MCF 10A (cell line): ENCODE measurements around the gene MAP3K3. TPM values are rescaled to one million over a fixed set of nuclear protein-coding genes. Genes with fewer than 3 reads are reported as not detected.

Source experiments
- BruUV-seq: library from RNA; stranded (reverse); fragments of 400-500 nt; replicated peaks from 2 replicates; lab custom pipeline; 2021; lab: Mats Ljungman, UMichigan
- CTCF ChIA-PET: fragments of 300-600 bp; sonication (Branson Sonifier 250); formaldehyde crosslinking; extraction: SDS; loops from one replicate; lab custom pipeline; 2021; ENCODE audit warnings: antibody characterized with exemption, inconsistent platforms; lab: Yijun Ruan, JAX
- POLR2A ChIA-PET: fragments of 300-600, 350-650 bp; sonication (Branson Sonifier 250); formaldehyde crosslinking; extraction: SDS; loops from one replicate; lab custom pipeline; 2020; ENCODE audit warnings: antibody characterized with exemption, inconsistent platforms; lab: Yijun Ruan, JAX
- DNase-seq: peaks from one replicate; pipeline ENCODE4 v3.0.0-alpha.2; 2018; ENCODE audit not compliant: unreplicated experiment
- H3K27ac Mint-ChIP-seq: one replicate; pipeline ENCODE4 v1.8.0; 2022; ENCODE audit warnings: mild to moderate bottlenecking, low read depth, mixed read lengths; ENCODE audit not compliant: unreplicated experiment
- H3K27me3 Mint-ChIP-seq: one replicate; pipeline ENCODE4 v1.8.0; 2022; ENCODE audit warnings: mixed read lengths; ENCODE audit not compliant: insufficient read depth, unreplicated experiment
- H3K36me3 Mint-ChIP-seq: one replicate; pipeline ENCODE4 v1.8.0; 2022; ENCODE audit warnings: mild to moderate bottlenecking, moderate library complexity, mixed read lengths; ENCODE audit not compliant: insufficient read depth, unreplicated experiment
- H3K4me1 Mint-ChIP-seq: one replicate; pipeline ENCODE4 v1.8.0; 2022; ENCODE audit warnings: mixed read lengths; ENCODE audit not compliant: insufficient read depth, unreplicated experiment
- H3K4me3 Mint-ChIP-seq: one replicate; pipeline ENCODE4 v1.8.0; 2022; ENCODE audit warnings: mild to moderate bottlenecking, moderate library complexity, mixed read lengths; ENCODE audit not compliant: unreplicated experiment
- H3K9me3 Mint-ChIP-seq: one replicate; pipeline ENCODE4 v1.8.0; 2022; ENCODE audit warnings: mixed read lengths; ENCODE audit not compliant: unreplicated experiment
- intact Hi-C: fragments of 100-400 bp; cut with micrococcal nuclease; formaldehyde crosslinking; loops from 2 replicates; pipeline ENCODE4 v1.14.1; 2022
- total RNA-seq: library from RNA; stranded (reverse); gene quantifications from 2 replicates; pipeline ENCODE4 v1.2.3, GENCODE V29; 2022
- TF ChIP-seq, protein P1 (sequence below): fragments of 200-600 bp; IDR thresholded peaks from one replicate; pipeline ENCODE4 v1.8.0; 2022; ENCODE audit warnings: antibody characterized with exemption, mild to moderate bottlenecking; ENCODE audit not compliant: unreplicated experiment

Gene MAP3K3
- total RNA-seq, 1 experiment from 2014 or later = 12.8 TPM

DNA sequence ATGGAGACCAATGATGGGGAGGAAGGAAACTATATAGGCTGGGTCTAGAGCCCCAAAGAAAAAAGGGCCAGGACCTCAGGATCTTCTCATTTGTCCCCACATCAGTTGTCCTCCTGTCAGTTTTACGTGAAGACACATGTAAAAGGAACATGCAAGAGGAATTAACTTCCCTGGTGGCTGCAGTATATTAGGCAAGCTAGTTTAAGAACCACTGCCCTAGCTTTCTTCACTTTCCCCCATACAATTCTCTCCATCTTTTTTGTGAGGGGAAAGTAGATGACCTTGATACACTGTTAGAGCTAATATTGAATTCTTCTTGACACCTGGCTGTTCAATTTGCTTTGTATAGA, 2.3 kb downstream of the MAP3K3 start:
- intact Hi-C loops = no loop called here

DNA sequence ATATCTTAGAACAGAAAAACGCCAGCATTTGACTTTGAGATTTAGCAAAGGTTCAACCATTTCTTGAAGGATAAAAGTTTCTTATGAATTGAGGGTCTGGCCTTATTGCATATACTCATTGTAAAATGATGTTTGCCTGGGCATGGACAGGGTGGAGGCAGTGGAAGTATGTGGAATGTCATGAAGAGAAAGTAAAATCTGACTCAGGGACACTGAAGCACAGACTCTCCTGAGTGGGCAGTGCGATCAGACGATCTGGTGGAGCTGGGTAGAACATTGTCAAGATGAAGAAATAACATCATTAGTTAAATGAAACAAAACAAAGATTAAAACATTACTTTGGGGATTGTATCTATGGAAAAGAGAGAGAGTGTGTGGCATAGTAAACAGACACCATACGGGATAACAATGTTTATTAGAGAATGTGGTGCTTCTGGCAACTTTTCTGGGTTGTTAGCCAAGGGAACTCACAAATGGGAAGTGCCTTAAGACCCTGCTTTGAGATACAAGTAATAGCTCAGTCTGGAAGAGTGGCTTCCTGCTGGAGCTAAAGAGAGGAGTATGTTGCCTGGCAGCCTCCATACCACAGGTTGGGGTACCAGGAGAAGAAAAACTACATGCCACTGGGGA, 4.4 kb downstream of the MAP3K3 start:
- peaks cover 20% of the 10 kb centered on the region for H3K4me1 Mint-ChIP-seq
- H3K4me3 Mint-ChIP-seq = no peak overlapping the region
- TF ChIP-seq, protein P1, sequence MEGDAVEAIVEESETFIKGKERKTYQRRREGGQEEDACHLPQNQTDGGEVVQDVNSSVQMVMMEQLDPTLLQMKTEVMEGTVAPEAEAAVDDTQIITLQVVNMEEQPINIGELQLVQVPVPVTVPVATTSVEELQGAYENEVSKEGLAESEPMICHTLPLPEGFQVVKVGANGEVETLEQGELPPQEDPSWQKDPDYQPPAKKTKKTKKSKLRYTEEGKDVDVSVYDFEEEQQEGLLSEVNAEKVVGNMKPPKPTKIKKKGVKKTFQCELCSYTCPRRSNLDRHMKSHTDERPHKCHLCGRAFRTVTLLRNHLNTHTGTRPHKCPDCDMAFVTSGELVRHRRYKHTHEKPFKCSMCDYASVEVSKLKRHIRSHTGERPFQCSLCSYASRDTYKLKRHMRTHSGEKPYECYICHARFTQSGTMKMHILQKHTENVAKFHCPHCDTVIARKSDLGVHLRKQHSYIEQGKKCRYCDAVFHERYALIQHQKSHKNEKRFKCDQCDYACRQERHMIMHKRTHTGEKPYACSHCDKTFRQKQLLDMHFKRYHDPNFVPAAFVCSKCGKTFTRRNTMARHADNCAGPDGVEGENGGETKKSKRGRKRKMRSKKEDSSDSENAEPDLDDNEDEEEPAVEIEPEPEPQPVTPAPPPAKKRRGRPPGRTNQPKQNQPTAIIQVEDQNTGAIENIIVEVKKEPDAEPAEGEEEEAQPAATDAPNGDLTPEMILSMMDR = no peak
- no peaks in the 10 kb centered on the region for H3K9me3 Mint-ChIP-seq
- H3K36me3 Mint-ChIP-seq = no peaks in the 10 kb centered on the region
- intact Hi-C loops = no loop called here
- no TSS peak for BruUV-seq
- H3K27me3 Mint-ChIP-seq = no peaks in the 10 kb centered on the region
- ChIA-PET POLR2A (interaction anchor here (0.6 to 1.9 kb wide), 6 partner anchors 8 to 146 kb away, joined by 3 to 7 read pairs (median 4); partner anchors contain the start of genes CCDC47 and DCAF7), CTCF (interaction anchor here (0.6 to 0.7 kb wide), 2 partner anchors 16 to 176 kb away, joined by 4 to 6 read pairs; no protein-coding TSS in a partner anchor)
- peak overlapping the region; percentile 5 for H3K27ac Mint-ChIP-seq
- no peak for DNase-seq

More for the DNA sequence above, 2.3 kb downstream of the MAP3K3 start:
- H3K9me3 Mint-ChIP-seq = no peaks in the 10 kb centered on the region
- no TSS peak for BruUV-seq
- H3K4me3 Mint-ChIP-seq = no peak overlapping the region
- no peaks in the 10 kb centered on the region for H3K36me3 Mint-ChIP-seq
- no peak for DNase-seq
- H3K27me3 Mint-ChIP-seq = no peaks in the 10 kb centered on the region
- peaks cover 20% of the 10 kb centered on the region for H3K4me1 Mint-ChIP-seq
- TF ChIP-seq, protein P1 = no peak
- POLR2A ChIA-PET = interaction anchor here (0.8 to 1.8 kb wide), 2 partner anchors 15 to 174 kb away, joined by 3 to 6 read pairs; no protein-coding TSS in a partner anchor
- CTCF ChIA-PET = no interaction called here
- no peak overlapping the region for H3K27ac Mint-ChIP-seq

DNA sequence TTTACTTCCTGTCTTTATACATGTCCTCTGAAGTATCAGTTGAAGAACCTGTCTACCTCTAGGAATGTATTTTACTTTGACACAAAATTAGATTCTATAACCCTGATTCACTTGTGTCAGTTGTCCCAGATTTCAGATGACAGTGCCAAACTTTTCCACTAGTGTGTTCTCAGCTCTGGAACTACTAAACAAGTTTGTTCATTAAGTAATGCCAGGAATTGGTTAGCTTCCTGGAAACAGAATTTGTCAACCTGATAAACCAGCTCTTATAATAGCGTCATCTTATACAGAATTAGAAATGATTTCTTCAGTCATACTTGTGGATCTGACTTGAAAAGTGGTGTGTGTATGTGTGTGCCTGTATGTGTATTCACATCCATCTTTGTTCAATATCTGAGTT, 7.4 kb downstream of the MAP3K3 start:
- intact Hi-C loops = no loop called here
- no TSS peak for BruUV-seq
- POLR2A ChIA-PET = interaction anchor here (1.2 kb wide), 1 partner anchor 8 kb away, joined by 3 read pairs; the partner anchor contains the start of gene MAP3K3
- H3K4me1 Mint-ChIP-seq = peaks cover 9% of the 10 kb centered on the region
- CTCF ChIA-PET = interaction anchor here (1.6 kb wide), 1 partner anchor 17 kb away, joined by 5 read pairs; no protein-coding TSS in a partner anchor
- no peak overlapping the region for H3K27ac Mint-ChIP-seq
- peaks cover 14% of the 10 kb centered on the region for H3K36me3 Mint-ChIP-seq
- H3K4me3 Mint-ChIP-seq = no peak overlapping the region
- no peaks in the 10 kb centered on the region for H3K9me3 Mint-ChIP-seq
- TF ChIP-seq, protein P1 = no peak
- H3K27me3 Mint-ChIP-seq = no peaks in the 10 kb centered on the region
- no peak for DNase-seq

DNA sequence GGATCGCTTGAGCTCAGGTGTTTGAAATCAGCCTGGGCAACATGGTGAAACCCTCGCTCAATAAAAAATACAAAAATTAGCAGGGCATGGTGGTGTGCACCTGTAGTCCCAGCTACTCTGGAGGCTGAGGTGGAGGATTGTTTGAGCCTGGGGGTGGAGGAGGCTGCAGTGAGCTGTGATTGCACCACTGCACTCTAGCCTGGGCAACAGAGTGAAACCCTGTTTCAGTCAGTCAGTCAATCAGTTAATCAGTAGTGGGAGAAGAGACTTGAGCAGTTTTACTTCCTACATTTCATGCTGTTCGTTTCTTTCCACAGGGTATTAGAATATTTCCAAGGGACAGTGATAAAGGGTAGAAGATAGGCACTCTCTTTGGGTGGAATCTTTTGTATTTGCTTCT, 8.8 kb downstream of the MAP3K3 start:
- DNase-seq = no peak
- H3K27ac Mint-ChIP-seq = no peak overlapping the region
- no peaks in the 10 kb centered on the region for H3K27me3 Mint-ChIP-seq
- POLR2A ChIA-PET = no interaction called here
- intact Hi-C loops = no loop called here
- no peaks in the 10 kb centered on the region for H3K9me3 Mint-ChIP-seq
- peaks cover 17% of the 10 kb centered on the region for H3K36me3 Mint-ChIP-seq
- TF ChIP-seq, protein P1 = no peak
- peaks cover 6% of the 10 kb centered on the region for H3K4me1 Mint-ChIP-seq
- no peak overlapping the region for H3K4me3 Mint-ChIP-seq
- CTCF ChIA-PET = interaction anchor here (1.6 kb wide), 1 partner anchor 19 kb away, joined by 5 read pairs; no protein-coding TSS in a partner anchor
- no TSS peak for BruUV-seq
